H9 (cell line): ENCODE results near the gene FUZ. TPM values are rescaled to one million over a fixed set of nuclear protein-coding genes. Genes with fewer than 3 reads are reported as not detected.

Experiments used
- DNase-seq: peaks from one replicate; pipeline ENCODE4 v3.0.0-alpha.2; 2017
- H2AFZ ChIP-seq: one replicate; pipeline ENCODE4 v1.6.1; 2013; ENCODE audit warnings: mild to moderate bottlenecking, low read length, control low read depth, moderate library complexity
- H2AK5ac ChIP-seq: 2 replicates; pipeline ENCODE4 v1.6.1; 2013; ENCODE audit warnings: low read length, control low read depth, mixed read lengths; ENCODE audit not compliant: insufficient read length
- H2BK120ac ChIP-seq: one replicate; pipeline ENCODE4 v1.6.1; 2013; ENCODE audit warnings: low read depth, mild to moderate bottlenecking, low read length, control low read depth, inconsistent platforms; ENCODE audit not compliant: poor library complexity, severe bottlenecking
- H2BK12ac ChIP-seq: 2 replicates; pipeline ENCODE4 v1.6.1; 2013; ENCODE audit warnings: low read length, control low read depth, mixed read lengths, low read depth; ENCODE audit not compliant: insufficient read length
- H2BK15ac ChIP-seq: 2 replicates; pipeline ENCODE4 v1.6.1; 2013; ENCODE audit warnings: low read depth, low read length, control low read depth
- H2BK20ac ChIP-seq: one replicate; pipeline ENCODE4 v1.6.1; 2013; ENCODE audit warnings: low read depth, mild to moderate bottlenecking, low read length, control low read depth, inconsistent platforms; ENCODE audit not compliant: poor library complexity, severe bottlenecking
- H2BK5ac ChIP-seq: 2 replicates; pipeline ENCODE4 v1.6.1; 2013; ENCODE audit warnings: low read length, control low read depth, mixed read lengths; ENCODE audit not compliant: insufficient read length
- H3K14ac ChIP-seq: 2 replicates; pipeline ENCODE4 v1.6.1; 2013; ENCODE audit warnings: low read length, control low read depth; ENCODE audit not compliant: insufficient read depth
- H3K18ac ChIP-seq: 2 replicates; pipeline ENCODE4 v1.6.1; 2013; ENCODE audit warnings: low read depth, mild to moderate bottlenecking, mixed read lengths, low read length, control low read depth; ENCODE audit not compliant: insufficient read length
- H3K23ac ChIP-seq: 2 replicates; pipeline ENCODE4 v1.6.1; 2013; ENCODE audit warnings: low read length, control low read depth, mixed read lengths, low read depth; ENCODE audit not compliant: insufficient read length
- H3K23me2 ChIP-seq: 2 replicates; pipeline ENCODE4 v1.6.1; 2013; ENCODE audit warnings: low read depth, mild to moderate bottlenecking, mixed read lengths, low read length, control low read depth; ENCODE audit not compliant: insufficient read length, poor library complexity, severe bottlenecking
- H3K27ac ChIP-seq: 2 replicates; pipeline ENCODE4 v1.5.1; 2013; ENCODE audit warnings: low read length, control low read depth, mixed read lengths, low read depth; ENCODE audit not compliant: insufficient read length
- H3K27me3 ChIP-seq: 2 replicates; pipeline ENCODE4 v1.6.1; 2013; ENCODE audit warnings: low read length, control low read depth, inconsistent platforms; ENCODE audit not compliant: insufficient read depth
- H3K4ac ChIP-seq: 2 replicates; pipeline ENCODE4 v1.6.1; 2013; ENCODE audit warnings: low read depth, mild to moderate bottlenecking, control low read depth, inconsistent platforms, low read length, moderate library complexity
- H3K4me1 ChIP-seq: 2 replicates; pipeline ENCODE4 v1.6.1; 2013; ENCODE audit warnings: low read length, control low read depth, inconsistent platforms; ENCODE audit not compliant: insufficient read depth
- H3K4me2 ChIP-seq: 2 replicates; pipeline ENCODE4 v1.6.1; 2013; ENCODE audit warnings: low read length, control low read depth, mixed read lengths; ENCODE audit not compliant: insufficient read length, insufficient read depth
- H3K56ac ChIP-seq: 2 replicates; pipeline ENCODE4 v1.6.1; 2013; ENCODE audit warnings: low read depth, mild to moderate bottlenecking, mixed read lengths, low read length, control low read depth; ENCODE audit not compliant: insufficient read length
- H3K79me1 ChIP-seq: 2 replicates; pipeline ENCODE4 v1.6.1; 2013; ENCODE audit warnings: low read depth, mild to moderate bottlenecking, moderate library complexity, low read length, control low read depth, inconsistent platforms; ENCODE audit not compliant: insufficient read depth, poor library complexity, severe bottlenecking
- H3K79me2 ChIP-seq: 2 replicates; pipeline ENCODE4 v1.6.1; 2013; ENCODE audit warnings: low read length, control low read depth, inconsistent platforms; ENCODE audit not compliant: insufficient read depth
- H3K9ac ChIP-seq: 2 replicates; pipeline ENCODE4 v1.6.1; 2013; ENCODE audit warnings: low read length, control low read depth, mixed read lengths; ENCODE audit not compliant: insufficient read length; ENCODE audit errors: extremely low read depth
- H3K9me3 ChIP-seq: one replicate; pipeline ENCODE4 v1.6.1; 2013; ENCODE audit warnings: low read depth, low read length, inconsistent platforms; ENCODE audit not compliant: control insufficient read depth
- H3T11ph ChIP-seq: one replicate; pipeline ENCODE4 v1.6.1; 2013; ENCODE audit warnings: mild to moderate bottlenecking, low read length, control low read depth, inconsistent platforms
- H4K20me1 ChIP-seq: one replicate; pipeline ENCODE4 v1.6.1; 2013; ENCODE audit not compliant: control insufficient read depth, insufficient read length, insufficient read depth
- H4K5ac ChIP-seq: 2 replicates; pipeline ENCODE4 v1.6.1; 2013; ENCODE audit warnings: low read depth, mild to moderate bottlenecking, mixed read lengths, low read length, control low read depth; ENCODE audit not compliant: insufficient read length
- H4K8ac ChIP-seq: replicated peaks from 2 replicates; pipeline ENCODE4 v1.6.1; 2013; ENCODE audit warnings: low read length, control low read depth, mixed read lengths, low read depth; ENCODE audit not compliant: insufficient read length
- H4K91ac ChIP-seq: 2 replicates; pipeline ENCODE4 v1.6.1; 2013; ENCODE audit warnings: low read depth, mild to moderate bottlenecking, moderate library complexity, mixed read lengths, low read length, control low read depth; ENCODE audit not compliant: insufficient read length
- H3K27ac Mint-ChIP-seq, 3 experiments: 2 replicates in 2 of 3; 3 replicates in 1 of 3; pipeline ENCODE4 v1.8.0; 2020 to 2021; ENCODE audit warnings: mixed read lengths in 3 of 3, mild to moderate bottlenecking in 1 of 3, moderate library complexity in 1 of 3
- H3K27me3 Mint-ChIP-seq: 2 replicates; pipeline ENCODE4 v1.8.0; 2021; ENCODE audit warnings: low read depth, mild to moderate bottlenecking, moderate library complexity, mixed read lengths
- H3K36me3 Mint-ChIP-seq, 3 experiments: 2 replicates in 2 of 3; 3 replicates in 1 of 3; pipeline ENCODE4 v1.8.0; 2020 to 2021; ENCODE audit warnings: low read depth in 3 of 3, mixed read lengths in 3 of 3; ENCODE audit not compliant: insufficient read depth in 1 of 3
- H3K4me1 Mint-ChIP-seq, 2 experiments: 2 replicates each; pipeline ENCODE4 v1.8.0; 2020; ENCODE audit warnings: mixed read lengths in 2 of 2
- H3K4me3 Mint-ChIP-seq, 2 experiments: 2 replicates in 1 of 2; 3 replicates in 1 of 2; pipeline ENCODE4 v1.8.0; 2020 to 2021; ENCODE audit warnings: mild to moderate bottlenecking in 2 of 2, mixed read lengths in 2 of 2, moderate library complexity in 1 of 2
- H3K9me3 Mint-ChIP-seq, 2 experiments: 2 replicates in 1 of 2; 3 replicates in 1 of 2; pipeline ENCODE4 v1.8.0; 2020; ENCODE audit warnings: mild to moderate bottlenecking in 2 of 2, mixed read lengths in 2 of 2, moderate library complexity in 1 of 2
- WGBS: extraction: QIAGEN DNeasy Blood & Tissue Kit; methylation state at CpG from one replicate; pipeline ENCODE4 v1.1.7; 2013; ENCODE audit warnings: missing lambda C conversion rate, low lambda C conversion rate, mixed read lengths; ENCODE audit not compliant: insufficient read length; ENCODE audit errors: extremely low coverage; 5-methylcytosine and 5-hydroxymethylcytosine counted together
- total RNA-seq: library from RNA; stranded (reverse); gene quantifications from 2 replicates; pipeline ENCODE4 v1.2.1, GENCODE V29; 2021
- TF ChIP-seq, protein P1 (sequence below): fragments of 200-600 bp; sonication (generic); conservative IDR thresholded peaks from 3 replicates; pipeline ENCODE4 v1.8.0; 2021; ENCODE audit warnings: antibody characterized with exemption, mild to moderate bottlenecking

FUZ gene
- total RNA-seq, 1 experiment from 2014 or later = 25.1 TPM

- Histone ChIP-seq H2BK5ac (no peak overlapping the region), H3K27me3 (no peaks in the 10 kb centered on the region), H3K18ac (no peak overlapping the region), H3K9ac (no peak overlapping the region), H3K4me2 (no peak overlapping the region), H3K23ac (no peak overlapping the region), H3K79me2 (peaks cover 6% of the 10 kb centered on the region; the same call in 1 of the 2 replicates), H2AFZ (no peak overlapping the region), H4K8ac (no peak overlapping the region), H2AK5ac (no peak overlapping the region), H4K5ac (no peak overlapping the region), H2BK20ac (no peak overlapping the region), H3K79me1 (peaks cover 12% of the 10 kb centered on the region), H4K91ac (no peak overlapping the region), H3K4ac (no peak overlapping the region), H3K23me2 (no peaks in the 10 kb centered on the region), H2BK120ac (no peak overlapping the region), H3T11ph (no peak overlapping the region), H3K4me1 (no peaks in the 10 kb centered on the region), H3K14ac (no peak overlapping the region), H2BK15ac (no peak overlapping the region), H3K9me3 (no peaks in the 10 kb centered on the region), H3K27ac (no peak overlapping the region), H3K56ac (no peak overlapping the region), H4K20me1 (no peaks in the 10 kb centered on the region), H2BK12ac (no peak overlapping the region)
- Mint-ChIP-seq H3K27me3 (no peaks in the 10 kb centered on the region), H3K9me3 (no peaks in the 10 kb centered on the region), H3K4me1 (peaks cover 9 to 11% of the 10 kb centered on the region in 2 experiments), H3K4me3 (no peak overlapping the region), H3K27ac (peak overlapping the region; percentile 73 to 92 (median 92); a peak in 6 of 7 replicates), H3K36me3 (peaks cover 2 to 15% (median 13%) of the 10 kb centered on the region in 3 experiments)
- no CpG with 5 or more reads among the region's 10 CpGs for WGBS
- no peak for DNase-seq
- TF ChIP-seq, protein P1, sequence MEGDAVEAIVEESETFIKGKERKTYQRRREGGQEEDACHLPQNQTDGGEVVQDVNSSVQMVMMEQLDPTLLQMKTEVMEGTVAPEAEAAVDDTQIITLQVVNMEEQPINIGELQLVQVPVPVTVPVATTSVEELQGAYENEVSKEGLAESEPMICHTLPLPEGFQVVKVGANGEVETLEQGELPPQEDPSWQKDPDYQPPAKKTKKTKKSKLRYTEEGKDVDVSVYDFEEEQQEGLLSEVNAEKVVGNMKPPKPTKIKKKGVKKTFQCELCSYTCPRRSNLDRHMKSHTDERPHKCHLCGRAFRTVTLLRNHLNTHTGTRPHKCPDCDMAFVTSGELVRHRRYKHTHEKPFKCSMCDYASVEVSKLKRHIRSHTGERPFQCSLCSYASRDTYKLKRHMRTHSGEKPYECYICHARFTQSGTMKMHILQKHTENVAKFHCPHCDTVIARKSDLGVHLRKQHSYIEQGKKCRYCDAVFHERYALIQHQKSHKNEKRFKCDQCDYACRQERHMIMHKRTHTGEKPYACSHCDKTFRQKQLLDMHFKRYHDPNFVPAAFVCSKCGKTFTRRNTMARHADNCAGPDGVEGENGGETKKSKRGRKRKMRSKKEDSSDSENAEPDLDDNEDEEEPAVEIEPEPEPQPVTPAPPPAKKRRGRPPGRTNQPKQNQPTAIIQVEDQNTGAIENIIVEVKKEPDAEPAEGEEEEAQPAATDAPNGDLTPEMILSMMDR = no peak
Measured at GRCh38 chr19:49772850-49773432, 40.2 kb downstream of the FUZ start.
